ENCODE results near the gene SGMS2. TPM values are rescaled to one million over a fixed set of nuclear protein-coding genes. Genes with fewer than 3 reads are reported as not detected.
A peak's percentile ranks its signal among the peaks of the same experiment; 100 is the strongest.

The SGMS2 gene
- total and polyA plus RNA-seq, 2 of the 13 experiments (the other 11 are each of a cell fraction or from before 2014, with no cell fraction given), result 1.2 to 1.7 TPM

- TF ChIP-seq ZNF280B (CRISPR knock-in tag; IDR thresholded peaks at IDR 0.05; ENCODE audit: borderline replicate concordance), result no peak
- TF ChIP-seq ZNF264 (CRISPR knock-in tag; IDR thresholded peaks at IDR 0.05), result no peak
- TF ChIP-seq XBP1 (CRISPR knock-in tag; IDR thresholded peaks at IDR 0.05), result no peak
- TF ChIP-seq SYNCRIP (IDR thresholded peaks at IDR 0.05; ENCODE audit: insufficient read depth, low read depth, low read length), result no peak
- no peak for TF ChIP-seq CHCHD3 (CRISPR knock-in tag; IDR thresholded peaks at IDR 0.05)
- 0 out of 2 replicates have a peak, but pooled peaks have one; percentile 20 for TF ChIP-seq ZNF605 (CRISPR knock-in tag; IDR thresholded peaks at IDR 0.05)
- no peak for TF ChIP-seq KDM1A (CRISPR knock-in tag; IDR thresholded peaks at IDR 0.05)
- no peak for TF ChIP-seq JUNB (CRISPR knock-in tag; IDR thresholded peaks at IDR 0.05; ENCODE audit: borderline replicate concordance)
- TF ChIP-seq ZNF343 (CRISPR knock-in tag; IDR thresholded peaks at IDR 0.05), result no peak
- no peak for TF ChIP-seq FOXP4 (CRISPR knock-in tag; IDR thresholded peaks at IDR 0.05)
- no peak for TF ChIP-seq ZNF276 (CRISPR knock-in tag; IDR thresholded peaks at IDR 0.05; ENCODE audit: low read depth)
- no peak for TF ChIP-seq PTBP1 (IDR thresholded peaks at IDR 0.05; ENCODE audit: low read depth, low read length, poor library complexity, severe bottlenecking)
These were observed 822 bp upstream of the SGMS2 start (continued) for GRCh38 chr4:107823870-107824349.
